IPS-NIHi7 (cell line): ENCODE data around the gene BRD1.
"Not testable (repeated sequence)": the region's sequence is repeated elsewhere in the genome, so short reads cannot be mapped to it uniquely, and the experiment has no call there.

Experiments
- DNase-seq: peaks from one replicate; pipeline ENCODE4 v3.0.0; 2012; ENCODE audit warnings: mixed read lengths; ENCODE audit errors: extremely low spot score

Gene BRD1

GRCh38 chr22:49769691-49770546, 57.8 kb downstream of the BRD1 start:
- no peak for DNase-seq

GRCh38 chr22:49768951-49769690, 58.6 kb downstream of the BRD1 start:
- DNase-seq: no peak

GRCh38 chr22:49768077-49768910, 59.4 kb downstream of the BRD1 start:
- no peak for DNase-seq

- DNase-seq: peak; percentile 75
Measured at GRCh38 chr22:49767355-49768062, 60.2 kb downstream of the BRD1 start.

GRCh38 chr22:49765951-49766350, 61.7 kb downstream of the BRD1 start:
- no peak for DNase-seq

- no peak for DNase-seq
Measured at GRCh38 chr22:49765091-49765771, 62.4 kb downstream of the BRD1 start.

GRCh38 chr22:49764127-49764581, 63.5 kb downstream of the BRD1 start:
- no peak for DNase-seq

- no peak for DNase-seq
Measured at GRCh38 chr22:49763696-49764095, 64.0 kb downstream of the BRD1 start.

- DNase-seq: no peak
Measured at GRCh38 chr22:49763138-49763537, 64.5 kb downstream of the BRD1 start.

GRCh38 chr22:49762571-49762970, 65.1 kb downstream of the BRD1 start:
- DNase-seq: not testable (repeated sequence)

- no peak for DNase-seq
Measured at GRCh38 chr22:49761836-49762235, 65.8 kb downstream of the BRD1 start.

- DNase-seq: no peak
Measured at GRCh38 chr22:49760630-49761571, 66.8 kb downstream of the BRD1 start.

- DNase-seq: no peak
Measured at GRCh38 chr22:49760280-49760629, 67.4 kb downstream of the BRD1 start.

- no peak for DNase-seq
Measured at GRCh38 chr22:49756676-49757075, 71.0 kb downstream of the BRD1 start.

GRCh38 chr22:49756201-49756600, 71.5 kb downstream of the BRD1 start:
- DNase-seq: no peak

- no peak for DNase-seq
Measured at GRCh38 chr22:49755631-49756001, 72.1 kb downstream of the BRD1 start.

- DNase-seq: no peak
Measured at GRCh38 chr22:49754696-49755630, 72.7 kb downstream of the BRD1 start.

- DNase-seq: no peak
Measured at GRCh38 chr22:49753961-49754695, 73.5 kb downstream of the BRD1 start.
